GM13977 (cell line): Measurements from ENCODE around the gene ABCC1.
"Not testable (repeated sequence)": the region's sequence is repeated elsewhere in the genome, so short reads cannot be mapped to it uniquely, and the experiment has no call there.

ENCODE experiments used
- DNase-seq: peaks from one replicate; pipeline ENCODE4 v3.0.0; 2012; ENCODE audit warnings: low spot score
- CTCF ChIP-seq: IDR thresholded peaks from 2 replicates; pipeline ENCODE4 v1.5.1; 2012; ENCODE audit warnings: mild to moderate bottlenecking, control low read depth; ENCODE audit not compliant: insufficient read depth; ENCODE audit errors: extremely low read depth, missing control alignments
- in situ Hi-C: fragments of 300-500 bp; cut with MboI; formaldehyde crosslinking; loops from one replicate; pipeline ENCODE4 v1.12.0; 2022; ENCODE audit warnings: low sequenced_read_pairs, low pct_unique_long_range_greater_than_20kb, mixed read lengths, inconsistent platforms; ENCODE audit not compliant: unreplicated experiment

The ABCC1 gene

GRCh38 chr16:16183562-16183961 lies 234.1 kb downstream of the ABCC1 start:
- no peak for DNase-seq
- TF ChIP-seq CTCF, result peak; percentile 17
- in situ Hi-C loops, result no loop called here

- in situ Hi-C loops, result no loop called here
- DNase-seq, result no peak
- TF ChIP-seq CTCF, result no peak
Observed at GRCh38 chr16:16184594-16184993, 235.2 kb downstream of the ABCC1 start.

- in situ Hi-C loops, result no loop called here
- no peak for DNase-seq
- TF ChIP-seq CTCF, result no peak
Observed at GRCh38 chr16:16185095-16185494, 235.7 kb downstream of the ABCC1 start.

GRCh38 chr16:16186820-16187219 lies 237.4 kb downstream of the ABCC1 start:
- no peak for DNase-seq
- in situ Hi-C loops, result no loop called here
- TF ChIP-seq CTCF, result no peak

GRCh38 chr16:16188827-16189226 lies 239.4 kb downstream of the ABCC1 start:
- in situ Hi-C loops, result no loop called here
- no peak for TF ChIP-seq CTCF
- no peak for DNase-seq

GRCh38 chr16:16189842-16190241 lies 240.4 kb downstream of the ABCC1 start:
- in situ Hi-C loops, result no loop called here
- no peak for TF ChIP-seq CTCF
- no peak for DNase-seq

- TF ChIP-seq CTCF, result no peak
- no peak for DNase-seq
- in situ Hi-C loops, result no loop called here
Observed at GRCh38 chr16:16190546-16190945, 241.1 kb downstream of the ABCC1 start.

- DNase-seq, in situ Hi-C loops: not testable (repeated sequence)
Observed at GRCh38 chr16:16190966-16191365, 241.6 kb downstream of the ABCC1 start.
